Mesendoderm (in vitro differentiated cells): Measurements from ENCODE around the gene USP12.

Source experiments
- DNase-seq: peaks from one replicate; pipeline ENCODE4 v3.0.0; 2013
- H2AK5ac ChIP-seq: 2 replicates; pipeline ENCODE4 v1.6.1; 2013; ENCODE audit warnings: low read length, inconsistent platforms
- H2BK120ac ChIP-seq: 2 replicates; pipeline ENCODE4 v1.6.1; 2013; ENCODE audit warnings: low read depth, mild to moderate bottlenecking, low read length, moderate library complexity, mixed read lengths
- H2BK15ac ChIP-seq: replicated peaks from 2 replicates; pipeline ENCODE4 v1.6.1; 2013; ENCODE audit warnings: low read depth, mild to moderate bottlenecking, moderate library complexity
- H2BK5ac ChIP-seq: 2 replicates; pipeline ENCODE4 v1.6.1; 2013; ENCODE audit warnings: low read length, inconsistent platforms
- H3K18ac ChIP-seq: 2 replicates; pipeline ENCODE4 v1.6.1; 2013; ENCODE audit warnings: mild to moderate bottlenecking, low read length, mixed read lengths
- H3K23ac ChIP-seq: one replicate; pipeline ENCODE4 v1.6.1; 2013; ENCODE audit warnings: low read length
- H3K27ac ChIP-seq: 2 replicates; pipeline ENCODE4 v1.5.1; 2013; ENCODE audit warnings: low read depth, mild to moderate bottlenecking, inconsistent platforms, low read length, moderate library complexity
- H3K27me3 ChIP-seq: 2 replicates; pipeline ENCODE4 v1.6.1; 2013; ENCODE audit warnings: low read length, control low read depth, mild to moderate bottlenecking, inconsistent platforms; ENCODE audit not compliant: insufficient read depth, poor library complexity
- H3K36me3 ChIP-seq: 2 replicates; pipeline ENCODE4 v1.6.1; 2013; ENCODE audit warnings: low read length, inconsistent platforms; ENCODE audit not compliant: control insufficient read depth, insufficient read depth
- H3K4ac ChIP-seq: one replicate; pipeline ENCODE4 v1.6.1; 2013; ENCODE audit warnings: low read depth, mild to moderate bottlenecking, low read length, moderate library complexity
- H3K4me1 ChIP-seq: 2 replicates; pipeline ENCODE4 v1.6.1; 2013; ENCODE audit warnings: low read depth, low read length, inconsistent platforms; ENCODE audit not compliant: control insufficient read depth
- H3K4me2 ChIP-seq: 2 replicates; pipeline ENCODE4 v1.6.1; 2013; ENCODE audit warnings: low read length
- H3K4me3 ChIP-seq: 2 replicates; pipeline ENCODE4 v1.5.1; 2013; ENCODE audit warnings: mild to moderate bottlenecking, low read length
- H3K56ac ChIP-seq: one replicate; pipeline ENCODE4 v1.6.1; 2013; ENCODE audit warnings: low read length
- H3K79me1 ChIP-seq: 2 replicates; pipeline ENCODE4 v1.6.1; 2013; ENCODE audit warnings: low read length, inconsistent platforms
- H3K79me2 ChIP-seq: 2 replicates; pipeline ENCODE4 v1.6.1; 2013; ENCODE audit warnings: mild to moderate bottlenecking, low read length; ENCODE audit not compliant: control insufficient read depth, insufficient read depth
- H3K9ac ChIP-seq: 2 replicates; pipeline ENCODE4 v1.6.1; 2013; ENCODE audit warnings: low read length, inconsistent platforms
- H4K5ac ChIP-seq: one replicate; pipeline ENCODE4 v1.6.1; 2013; ENCODE audit warnings: low read length
- H4K8ac ChIP-seq: one replicate; pipeline ENCODE4 v1.6.1; 2013; ENCODE audit warnings: low read depth, mild to moderate bottlenecking, control low read depth, low read length, moderate library complexity
- WGBS: extraction: QIAGEN DNeasy Blood & Tissue Kit; methylation state at CpG from one replicate; pipeline ENCODE4 v1.1.7; 2013; ENCODE audit warnings: low lambda C conversion rate, missing lambda C conversion rate; ENCODE audit not compliant: insufficient coverage; ENCODE audit errors: extremely low coverage; 5-methylcytosine and 5-hydroxymethylcytosine counted together

Gene USP12

GRCh38 chr13:27057817-27058216 lies 113.8 kb downstream of the USP12 start:
- H2BK15ac ChIP-seq: no peak overlapping the region
- H3K36me3 ChIP-seq: no peaks in the 10 kb centered on the region
- no peaks in the 10 kb centered on the region for H3K79me2 ChIP-seq
- H3K4me3 ChIP-seq: no peak overlapping the region
- H4K5ac ChIP-seq: no peak overlapping the region
- no peak overlapping the region for H4K8ac ChIP-seq
- H3K27me3 ChIP-seq: no peaks in the 10 kb centered on the region
- H2BK5ac ChIP-seq: no peak overlapping the region
- no peak for DNase-seq
- H3K4ac ChIP-seq: no peak overlapping the region
- H3K4me2 ChIP-seq: no peak overlapping the region
- WGBS: no CpG with 5 or more reads among the region's 2 CpGs
- H3K23ac ChIP-seq: no peak overlapping the region
- no peak overlapping the region for H3K27ac ChIP-seq
- no peak overlapping the region for H3K56ac ChIP-seq
- H2AK5ac ChIP-seq: no peak overlapping the region
- no peak overlapping the region for H3K9ac ChIP-seq
- H3K79me1 ChIP-seq: no peaks in the 10 kb centered on the region
- H3K18ac ChIP-seq: no peak overlapping the region
- H3K4me1 ChIP-seq: peaks cover 9% of the 10 kb centered on the region
- H2BK120ac ChIP-seq: no peak overlapping the region

GRCh38 chr13:27055526-27055925 lies 116.1 kb downstream of the USP12 start:
- no peaks in the 10 kb centered on the region for H3K79me1 ChIP-seq
- H3K23ac ChIP-seq: no peak overlapping the region
- no peak overlapping the region for H3K4me3 ChIP-seq
- H2BK15ac ChIP-seq: no peak overlapping the region
- no peak overlapping the region for H2BK120ac ChIP-seq
- no peak overlapping the region for H3K4me2 ChIP-seq
- H2AK5ac ChIP-seq: no peak overlapping the region
- H2BK5ac ChIP-seq: no peak overlapping the region
- no peak overlapping the region for H3K4ac ChIP-seq
- no peak overlapping the region for H4K8ac ChIP-seq
- H3K79me2 ChIP-seq: no peaks in the 10 kb centered on the region
- H3K36me3 ChIP-seq: no peaks in the 10 kb centered on the region
- no peaks in the 10 kb centered on the region for H3K27me3 ChIP-seq
- no peak overlapping the region for H4K5ac ChIP-seq
- no CpG with 5 or more reads among the region's 6 CpGs for WGBS
- H3K9ac ChIP-seq: no peak overlapping the region
- H3K27ac ChIP-seq: no peak overlapping the region
- DNase-seq: no peak
- no peak overlapping the region for H3K56ac ChIP-seq
- no peak overlapping the region for H3K18ac ChIP-seq
- H3K4me1 ChIP-seq: peaks cover 9% of the 10 kb centered on the region

- H3K27me3 ChIP-seq: no peaks in the 10 kb centered on the region
- H2AK5ac ChIP-seq: no peak overlapping the region
- no peak overlapping the region for H2BK5ac ChIP-seq
- H3K9ac ChIP-seq: no peak overlapping the region
- no peak overlapping the region for H2BK120ac ChIP-seq
- no peak overlapping the region for H3K18ac ChIP-seq
- H3K79me1 ChIP-seq: no peaks in the 10 kb centered on the region
- no peaks in the 10 kb centered on the region for H3K36me3 ChIP-seq
- no peak overlapping the region for H3K23ac ChIP-seq
- H3K79me2 ChIP-seq: no peaks in the 10 kb centered on the region
- no peak overlapping the region for H3K4me3 ChIP-seq
- no peak overlapping the region for H3K4me2 ChIP-seq
- no peak overlapping the region for H4K5ac ChIP-seq
- H3K27ac ChIP-seq: no peak overlapping the region
- no peak overlapping the region for H3K4ac ChIP-seq
- WGBS: no CpG with 5 or more reads among the region's 2 CpGs
- H4K8ac ChIP-seq: no peak overlapping the region
- H3K4me1 ChIP-seq: peaks cover 9% of the 10 kb centered on the region
- H3K56ac ChIP-seq: no peak overlapping the region
- H2BK15ac ChIP-seq: no peak overlapping the region
- no peak for DNase-seq
Measured at GRCh38 chr13:27054760-27055159, 116.9 kb downstream of the USP12 start.

- Histone ChIP-seq H3K4ac (no peak overlapping the region), H3K79me2 (no peaks in the 10 kb centered on the region), H4K5ac (no peak overlapping the region), H3K79me1 (no peaks in the 10 kb centered on the region), H3K23ac (no peak overlapping the region), H3K36me3 (no peaks in the 10 kb centered on the region), H3K18ac (no peak overlapping the region), H4K8ac (no peak overlapping the region), H3K4me1 (peaks cover 9% of the 10 kb centered on the region), H3K27me3 (no peaks in the 10 kb centered on the region), H3K9ac (no peak overlapping the region), H2AK5ac (no peak overlapping the region), H3K27ac (no peak overlapping the region), H3K4me3 (no peak overlapping the region), H2BK120ac (no peak overlapping the region), H3K56ac (no peak overlapping the region), H2BK15ac (no peak overlapping the region), H2BK5ac (no peak overlapping the region), H3K4me2 (no peak overlapping the region)
- WGBS: no CpG with 5 or more reads among the region's 6 CpGs
- DNase-seq: peak; percentile 56
Measured at GRCh38 chr13:27053902-27054595, 117.6 kb downstream of the USP12 start.

- no peaks in the 10 kb centered on the region for H3K36me3 ChIP-seq
- no peak overlapping the region for H3K23ac ChIP-seq
- H3K4me3 ChIP-seq: no peak overlapping the region
- no peak overlapping the region for H3K9ac ChIP-seq
- no peaks in the 10 kb centered on the region for H3K79me2 ChIP-seq
- no peak overlapping the region for H3K4ac ChIP-seq
- no peaks in the 10 kb centered on the region for H3K27me3 ChIP-seq
- no peak overlapping the region for H2BK15ac ChIP-seq
- no peak overlapping the region for H4K5ac ChIP-seq
- H3K18ac ChIP-seq: no peak overlapping the region
- H3K56ac ChIP-seq: no peak overlapping the region
- H2AK5ac ChIP-seq: no peak overlapping the region
- H3K27ac ChIP-seq: no peak overlapping the region
- peaks cover 9% of the 10 kb centered on the region for H3K4me1 ChIP-seq
- peak; percentile 42 for DNase-seq
- H2BK5ac ChIP-seq: no peak overlapping the region
- H4K8ac ChIP-seq: no peak overlapping the region
- no peak overlapping the region for H3K4me2 ChIP-seq
- H3K79me1 ChIP-seq: no peaks in the 10 kb centered on the region
- H2BK120ac ChIP-seq: no peak overlapping the region
- WGBS: no CpG with 5 or more reads among the region's 10 CpGs
Measured at GRCh38 chr13:27053210-27053884, 118.3 kb downstream of the USP12 start.
